Measurements from ENCODE around the gene ZNF3. TPM values are rescaled to one million over a fixed set of nuclear protein-coding genes. Genes with fewer than 3 reads are reported as not detected.

Gene ZNF3
- total RNA-seq, 1 donor from 2014 or later = 6.9 TPM

GRCh38 chr7:100082978-100083377, 1.5 kb upstream of the ZNF3 start:
- peaks cover 5 to 9% of the 10 kb centered on the region in 2 donors for H3K36me3 ChIP-seq
- DNase-seq (ENCODE audit: low spot score in 2 of 2) = no peak
- peaks cover 0 to 26% of the 10 kb centered on the region in 2 donors for H3K4me1 ChIP-seq
- intact Hi-C loops (cut with DNase I) = loop anchor here (5.0 kb wide), 2 partner anchors 91 to 166 kb away; partner anchors contain the start of gene TRIM4
- no peak overlapping the region for H3K4me3 ChIP-seq
- no peaks in the 10 kb centered on the region for H3K27me3 ChIP-seq
- no peak for TF ChIP-seq CTCF (IDR thresholded peaks at IDR 0.05)
- no peak overlapping the region for H3K27ac ChIP-seq
- no peaks in the 10 kb centered on the region for H3K9me3 ChIP-seq

GRCh38 chr7:100080907-100081534, 502 bp downstream of the ZNF3 start:
- H3K36me3 ChIP-seq = peaks cover 13 to 24% of the 10 kb centered on the region in 2 donors
- no peaks in the 10 kb centered on the region for H3K9me3 ChIP-seq
- no peak for TF ChIP-seq CTCF (IDR thresholded peaks at IDR 0.05)
- peak overlapping the region; percentile 77 to 85 for H3K27ac ChIP-seq
- peak overlapping the region; percentile 87 to 97 for H3K4me3 ChIP-seq
- intact Hi-C loops (cut with DNase I) = loop anchor here (1.0 to 5.0 kb wide), 5 partner anchors 20 to 164 kb away; partner anchors contain the start of genes AP4M1, MCM7, TRIM4 and ZKSCAN1
- no peaks in the 10 kb centered on the region for H3K27me3 ChIP-seq
- no peak for DNase-seq (ENCODE audit: low spot score in 2 of 2)
- H3K4me1 ChIP-seq = peaks cover 0 to 26% of the 10 kb centered on the region in 2 donors

GRCh38 chr7:100079024-100079560, 2.4 kb downstream of the ZNF3 start:
- Histone ChIP-seq H3K36me3 (peaks cover 32 to 44% of the 10 kb centered on the region in 2 donors), H3K27ac (no peak overlapping the region)
- no peak for DNase-seq (ENCODE audit: low spot score in 2 of 2)

GRCh38 chr7:100077205-100077604, 4.3 kb downstream of the ZNF3 start:
- peaks cover 0 to 19% of the 10 kb centered on the region in 2 donors for H3K4me1 ChIP-seq
- H3K36me3 ChIP-seq = peaks cover 51 to 63% of the 10 kb centered on the region in 2 donors
- DNase-seq (ENCODE audit: low spot score in 2 of 2) = no peak
- H3K27ac ChIP-seq = no peak overlapping the region
- H3K4me3 ChIP-seq = no peak overlapping the region
- intact Hi-C loops (cut with DNase I) = no loop called here
- H3K9me3 ChIP-seq = peaks cover 2% of the 10 kb centered on the region in 2 donors
- TF ChIP-seq CTCF (IDR thresholded peaks at IDR 0.05) = no peak
- H3K27me3 ChIP-seq = no peaks in the 10 kb centered on the region

More at GRCh38 chr7:100079024-100079560, 2.4 kb downstream of the ZNF3 start:
- no peak overlapping the region for H3K4me3 ChIP-seq
- peaks cover 0 to 26% of the 10 kb centered on the region in 2 donors for H3K4me1 ChIP-seq
- TF ChIP-seq CTCF (IDR thresholded peaks at IDR 0.05) = no peak
- H3K9me3 ChIP-seq = no peaks in the 10 kb centered on the region
- H3K27me3 ChIP-seq = no peaks in the 10 kb centered on the region
- intact Hi-C loops (cut with DNase I) = no loop called here

GRCh38 chr7:100075418-100075817, 6.1 kb downstream of the ZNF3 start:
- no peak for DNase-seq (ENCODE audit: low spot score in 2 of 2)
- Histone ChIP-seq H3K36me3 (peaks cover 69 to 80% of the 10 kb centered on the region in 2 donors), H3K27ac (no peak overlapping the region), H3K4me1 (peaks cover 0 to 12% of the 10 kb centered on the region in 2 donors), H3K27me3 (no peaks in the 10 kb centered on the region), H3K4me3 (no peak overlapping the region), H3K9me3 (peaks cover 19 to 20% of the 10 kb centered on the region in 2 donors)
- intact Hi-C loops (cut with DNase I) = no loop called here
- TF ChIP-seq CTCF (IDR thresholded peaks at IDR 0.05) = no peak

All from ascending aorta (tissue), 2 donors.